CD14-positive monocyte (primary cell): ENCODE measurements around the gene AQR. TPM values are rescaled to one million over a fixed set of nuclear protein-coding genes. Genes with fewer than 3 reads are reported as not detected.

ENCODE experiments used
- DNase-seq, 3 donors: peaks; one replicate each; pipeline ENCODE4 v3.0.0-alpha.2; 2011 to 2022
- H2AFZ ChIP-seq: 2 replicates; pipeline ENCODE4 v1.6.0; 2012; ENCODE audit warnings: mild to moderate bottlenecking, low read depth, low read length, inconsistent platforms; ENCODE audit not compliant: insufficient read depth, poor library complexity, severe bottlenecking
- H3K27ac ChIP-seq, 2 donors: 1 replicate in 1 of 2; 2 replicates in 1 of 2; pipeline ENCODE4 v1.5.1; 2012 to 2013; ENCODE audit warnings: low read length in 2 of 2, control low read depth in 1 of 2, inconsistent platforms in 1 of 2, low read depth in 1 of 2, mild to moderate bottlenecking in 1 of 2
- H3K27me3 ChIP-seq, 2 donors: one replicate each; pipeline versions ENCODE4 v1.6.0 to v1.6.1; 2011 to 2013; ENCODE audit warnings: low read length in 2 of 2; ENCODE audit not compliant: control insufficient read depth in 2 of 2, insufficient read depth in 2 of 2
- H3K36me3 ChIP-seq, 2 donors: replicated peaks in 1 of 2; 1 replicate in 1 of 2; 2 replicates in 1 of 2; pipeline versions ENCODE4 v1.5.1 to v1.6.1; 2012 to 2013; ENCODE audit warnings: low read length in 2 of 2, control low read depth in 1 of 2, inconsistent platforms in 1 of 2, mild to moderate bottlenecking in 1 of 2; ENCODE audit not compliant: insufficient read depth in 2 of 2, control insufficient read depth in 1 of 2
- H3K4me1 ChIP-seq, 2 donors: 1 replicate in 1 of 2; 2 replicates in 1 of 2; pipeline versions ENCODE4 v1.5.1 to v1.6.1; 2012 to 2013; ENCODE audit warnings: low read length in 2 of 2, control low read depth in 1 of 2, inconsistent platforms in 1 of 2, mild to moderate bottlenecking in 1 of 2, moderate library complexity in 1 of 2; ENCODE audit not compliant: insufficient read depth in 2 of 2, control insufficient read depth in 1 of 2
- H3K4me2 ChIP-seq: replicated peaks from 2 replicates; pipeline ENCODE3; 2012; ENCODE audit warnings: low read length, moderate library complexity, mild to moderate bottlenecking; ENCODE audit not compliant: poor library complexity, severe bottlenecking; ENCODE audit errors: extremely low read depth
- H3K4me3 ChIP-seq, 3 experiments: fragments of 200-600 bp in 1 of 3; sonication (generic) in 1 of 3; replicated peaks in 1 of 3; 1 replicate in 2 of 3; 2 replicates in 1 of 3; pipeline ENCODE4 v1.5.1; 2011 to 2013; ENCODE audit warnings: low read length in 3 of 3, mild to moderate bottlenecking in 3 of 3, control low read depth in 2 of 3, low read depth in 2 of 3, inconsistent platforms in 1 of 3, moderate library complexity in 1 of 3
- H3K79me2 ChIP-seq: 2 replicates; pipeline ENCODE4 v1.6.0; 2012; ENCODE audit warnings: mild to moderate bottlenecking, control low read depth, inconsistent platforms, low read length, moderate library complexity; ENCODE audit not compliant: insufficient read depth
- H3K9ac ChIP-seq: 2 replicates; pipeline ENCODE4 v1.6.0; 2017; ENCODE audit warnings: low read length, mild to moderate bottlenecking; ENCODE audit not compliant: insufficient read depth, poor library complexity, severe bottlenecking
- H3K9me3 ChIP-seq, 2 donors: replicated peaks in 1 of 2; 1 replicate in 1 of 2; 2 replicates in 1 of 2; pipeline versions ENCODE4 v1.5.1 to v1.6.1; 2012 to 2013; ENCODE audit warnings: low read length in 2 of 2, control low read depth in 1 of 2; ENCODE audit not compliant: control insufficient read depth in 1 of 2, insufficient read depth in 1 of 2
- H4K20me1 ChIP-seq: 2 replicates; pipeline ENCODE4 v1.6.0; 2012; ENCODE audit warnings: mild to moderate bottlenecking, low read length, control low read depth, moderate library complexity; ENCODE audit not compliant: insufficient read depth
- H3K27ac Mint-ChIP-seq, 7 donors: one replicate each; pipeline ENCODE4 v1.8.0; 2020; ENCODE audit warnings: mild to moderate bottlenecking in 7 of 7, mixed read lengths in 7 of 7, moderate library complexity in 6 of 7, inconsistent platforms in 2 of 7
- H3K27me3 Mint-ChIP-seq, 3 donors: one replicate each; pipeline ENCODE4 v1.8.0; 2021 to 2022; ENCODE audit warnings: low read depth in 3 of 3, mild to moderate bottlenecking in 3 of 3, mixed read lengths in 3 of 3, moderate library complexity in 3 of 3, inconsistent platforms in 1 of 3
- H3K36me3 Mint-ChIP-seq, 2 donors: one replicate each; pipeline ENCODE4 v1.8.0; 2020; ENCODE audit warnings: mixed read lengths in 2 of 2, inconsistent platforms in 1 of 2, mild to moderate bottlenecking in 1 of 2
- H3K4me1 Mint-ChIP-seq: one replicate; pipeline ENCODE4 v1.8.0; 2020; ENCODE audit warnings: mild to moderate bottlenecking, mixed read lengths
- H3K4me3 Mint-ChIP-seq, 2 donors: one replicate each; pipeline ENCODE4 v1.8.0; 2020; ENCODE audit warnings: mild to moderate bottlenecking in 2 of 2, mixed read lengths in 2 of 2, moderate library complexity in 1 of 2
- H3K9me3 Mint-ChIP-seq, 7 donors: one replicate each; pipeline ENCODE4 v1.8.0; 2020 to 2022; ENCODE audit warnings: mixed read lengths in 7 of 7, mild to moderate bottlenecking in 6 of 7, moderate library complexity in 6 of 7, inconsistent platforms in 2 of 7
- WGBS: methylation state at CpG from one replicate; pipeline ENCODE4 v1.1.5; 2013; ENCODE audit warnings: missing lambda C conversion rate; ENCODE audit not compliant: insufficient coverage; 5-methylcytosine and 5-hydroxymethylcytosine counted together
- intact Hi-C, 2 donors: fragments of 100-400 bp; cut with micrococcal nuclease; formaldehyde crosslinking; loops; one replicate each; pipeline versions ENCODE4 v1.15.0 to v1.15.1; 2023
- polyA plus RNA-seq, 3 donors: library from polyadenylated mRNA; depleted of rRNA in 1 of 3; unstranded in 2 of 3; stranded (reverse) in 1 of 3; fragments of 300-500 nt in 2 of 3; fragments of >200 nt in 1 of 3; fragmentation: Illumina TruSeq in 2 of 3; gene quantifications; 1 replicate in 2 of 3; 2 replicates in 1 of 3; pipeline ENCODE4 v1.2.3, GENCODE V29; 2012 to 2021
- TF ChIP-seq, protein P1 (sequence below): fragments of 200-600 bp; IDR thresholded peaks from one replicate; pipeline ENCODE4 v1.8.0; 2022; ENCODE audit warnings: antibody characterized with exemption, mild to moderate bottlenecking

Gene AQR
- polyA plus RNA-seq, 3 donors: 8.4 to 26.4 (median 16.8) TPM

DNA sequence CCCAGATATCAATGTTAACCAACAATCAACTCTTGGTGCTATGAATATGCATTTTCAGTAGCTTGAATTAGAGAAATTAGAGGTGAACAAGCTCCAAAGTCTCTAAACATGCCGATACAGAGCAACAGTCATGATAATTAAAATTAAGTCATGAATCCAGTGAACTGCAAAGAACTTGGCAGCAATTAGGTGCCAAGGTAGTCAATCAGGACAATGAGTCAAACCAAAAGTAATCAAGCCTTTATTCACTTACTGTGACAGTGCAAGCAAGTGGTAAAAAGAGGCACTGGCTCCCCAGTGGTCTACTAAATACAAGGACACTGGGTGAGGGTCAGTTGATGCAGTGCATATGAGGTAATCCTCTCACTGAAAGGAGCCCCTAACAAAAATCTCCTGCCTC is 16.8 kb upstream of the AQR start:
- H3K4me3 ChIP-seq: peak overlapping the region in 2 of 3 experiments; percentile 91 to 95
- no peaks in the 10 kb centered on the region for H3K27me3 Mint-ChIP-seq
- H3K4me2 ChIP-seq: peak overlapping the region; percentile 94
- no peaks in the 10 kb centered on the region for H3K9me3 ChIP-seq
- peaks cover 21% of the 10 kb centered on the region for H4K20me1 ChIP-seq
- H3K9ac ChIP-seq: peak overlapping the region; percentile 93
- TF ChIP-seq, protein P1, sequence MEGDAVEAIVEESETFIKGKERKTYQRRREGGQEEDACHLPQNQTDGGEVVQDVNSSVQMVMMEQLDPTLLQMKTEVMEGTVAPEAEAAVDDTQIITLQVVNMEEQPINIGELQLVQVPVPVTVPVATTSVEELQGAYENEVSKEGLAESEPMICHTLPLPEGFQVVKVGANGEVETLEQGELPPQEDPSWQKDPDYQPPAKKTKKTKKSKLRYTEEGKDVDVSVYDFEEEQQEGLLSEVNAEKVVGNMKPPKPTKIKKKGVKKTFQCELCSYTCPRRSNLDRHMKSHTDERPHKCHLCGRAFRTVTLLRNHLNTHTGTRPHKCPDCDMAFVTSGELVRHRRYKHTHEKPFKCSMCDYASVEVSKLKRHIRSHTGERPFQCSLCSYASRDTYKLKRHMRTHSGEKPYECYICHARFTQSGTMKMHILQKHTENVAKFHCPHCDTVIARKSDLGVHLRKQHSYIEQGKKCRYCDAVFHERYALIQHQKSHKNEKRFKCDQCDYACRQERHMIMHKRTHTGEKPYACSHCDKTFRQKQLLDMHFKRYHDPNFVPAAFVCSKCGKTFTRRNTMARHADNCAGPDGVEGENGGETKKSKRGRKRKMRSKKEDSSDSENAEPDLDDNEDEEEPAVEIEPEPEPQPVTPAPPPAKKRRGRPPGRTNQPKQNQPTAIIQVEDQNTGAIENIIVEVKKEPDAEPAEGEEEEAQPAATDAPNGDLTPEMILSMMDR: no peak
- H3K27ac Mint-ChIP-seq: peak overlapping the region in 4 of 7 donors; percentile 18 to 99 (median 53)
- peaks cover 43% of the 10 kb centered on the region for H3K4me1 Mint-ChIP-seq
- peaks cover 62% of the 10 kb centered on the region for H3K79me2 ChIP-seq
- peaks cover 28 to 38% of the 10 kb centered on the region in 2 donors for H3K36me3 Mint-ChIP-seq
- H2AFZ ChIP-seq: no peak overlapping the region
- H3K27ac ChIP-seq: peak overlapping the region in 1 of 2 donors; percentile 99
- no peaks in the 10 kb centered on the region for H3K9me3 Mint-ChIP-seq
- WGBS: no CpG with 5 or more reads among the region's 1 CpG
- H3K4me3 Mint-ChIP-seq: peak overlapping the region; percentile 94 to 99
- H3K4me1 ChIP-seq: peaks cover 35 to 47% of the 10 kb centered on the region in 2 donors
- H3K27me3 ChIP-seq: no peaks in the 10 kb centered on the region
- peaks cover 25 to 33% of the 10 kb centered on the region in 2 donors for H3K36me3 ChIP-seq
- intact Hi-C loops: loop anchor here in 1 of 2 donors (5.0 to 10.0 kb wide), 4 partner anchors 58 to 882 kb away; partner anchors contain the start of genes EMC4, EMC7, PGBD4 and SLC12A6
- no peak for DNase-seq

DNA sequence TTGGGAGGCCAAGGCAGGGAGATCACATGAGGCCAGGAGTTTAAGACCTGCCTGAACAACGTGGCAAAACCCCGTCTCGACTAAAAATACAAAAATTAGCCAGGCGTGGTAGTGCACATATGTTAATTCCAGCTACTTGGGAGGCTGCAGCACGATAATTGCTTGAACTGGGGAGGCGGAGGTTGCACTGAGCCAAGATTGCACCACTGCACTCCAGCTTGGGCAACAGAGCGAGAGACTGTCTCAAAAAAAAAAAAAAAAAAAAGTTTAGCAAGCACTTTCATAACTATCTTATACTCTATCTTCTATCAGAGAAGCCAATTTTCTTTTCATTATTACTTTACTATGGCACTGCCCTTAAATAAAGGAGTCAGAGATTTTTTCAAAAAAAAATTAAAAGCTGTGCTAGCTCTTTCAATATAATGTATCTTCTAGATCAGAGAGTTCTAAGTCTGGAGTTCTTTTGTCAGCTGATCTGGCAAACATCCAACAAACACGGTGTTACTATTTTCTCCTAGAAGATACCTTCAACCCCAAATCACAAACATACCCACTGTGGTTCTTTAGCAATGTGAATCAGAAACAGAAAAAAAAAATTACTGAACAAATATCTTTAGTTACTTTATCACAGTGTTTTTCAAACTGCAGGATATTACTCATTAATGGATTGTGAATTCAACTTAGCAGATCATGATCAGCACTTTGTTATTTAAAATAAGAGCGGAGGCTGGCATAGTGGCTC is 15.5 kb upstream of the AQR start:
- Histone ChIP-seq H3K9ac (peak overlapping the region; percentile 33), H3K27me3 (no peaks in the 10 kb centered on the region), H3K27ac (peak overlapping the region; percentile 36 to 67), H3K79me2 (peaks cover 62% of the 10 kb centered on the region), H4K20me1 (peaks cover 21% of the 10 kb centered on the region), H2AFZ (no peak overlapping the region), H3K36me3 (peaks cover 28 to 36% of the 10 kb centered on the region in 2 donors), H3K9me3 (no peaks in the 10 kb centered on the region), H3K4me1 (peaks cover 35 to 47% of the 10 kb centered on the region in 2 donors), H3K4me2 (peak overlapping the region; percentile 51), H3K4me3 (peak overlapping the region in 2 of 3 experiments; percentile 14 to 31)
- intact Hi-C loops: loop anchor here in 1 of 2 donors (5.0 to 10.0 kb wide), 4 partner anchors 60 to 880 kb away; partner anchors contain the start of genes EMC4, EMC7, PGBD4 and SLC12A6
- no peak for DNase-seq
- Mint-ChIP-seq H3K9me3 (no peaks in the 10 kb centered on the region), H3K4me1 (peaks cover 43% of the 10 kb centered on the region), H3K36me3 (peaks cover 30 to 40% of the 10 kb centered on the region in 2 donors), H3K27me3 (no peaks in the 10 kb centered on the region), H3K27ac (peak overlapping the region; percentile 19 to 88 (median 81)), H3K4me3 (peak overlapping the region; percentile 48 to 76)
- TF ChIP-seq, protein P1: no peak
- 59% methylated on average over 7 of the region's 9 CpGs for WGBS
